H1 (cell line): ENCODE data around the gene WDR13.

Experiments used
- CTCF ChIP-seq, 3 experiments: IDR thresholded peaks; 1 replicate in 2 of 3; 2 replicates in 1 of 3; pipeline versions ENCODE4 v1.5.1 to v1.6.1; 2011; ENCODE audit warnings: low read length in 3 of 3, mild to moderate bottlenecking in 3 of 3, inconsistent platforms in 2 of 3, low read depth in 1 of 3, moderate library complexity in 1 of 3; ENCODE audit not compliant: insufficient read depth in 1 of 3; ENCODE audit errors: control extremely low read depth in 1 of 3
- MAX ChIP-seq: IDR thresholded peaks from 2 replicates; pipeline ENCODE4 v1.6.1; 2012; ENCODE audit warnings: inconsistent platforms
- POLR2A ChIP-seq, 2 experiments: IDR thresholded peaks; 1 replicate in 1 of 2; 2 replicates in 1 of 2; pipeline ENCODE4 v1.6.1; 2011; ENCODE audit warnings: low read depth in 2 of 2, low read length in 2 of 2, mild to moderate bottlenecking in 2 of 2; ENCODE audit errors: control extremely low read depth in 1 of 2
- SIRT6 ChIP-seq: IDR thresholded peaks from one replicate; pipeline ENCODE4 v1.7.1; 2012; ENCODE audit warnings: low read length, inconsistent platforms

- TF ChIP-seq CTCF (IDR thresholded peaks at IDR 0.05; ENCODE audit: control extremely low read depth in 1 of 3, insufficient read depth in 1 of 3, low read depth in 1 of 3, low read length in 3 of 3) = no peak
- TF ChIP-seq MAX = no peak
- no peak for TF ChIP-seq POLR2A (IDR thresholded peaks at IDR 0.05; ENCODE audit: control extremely low read depth in 1 of 2, low read depth in 2 of 2, low read length in 2 of 2)
- TF ChIP-seq SIRT6 = no peak
These were observed 1.3 kb downstream of the WDR13 start for GRCh38 chrX:48598614-48599013.
